GM12875 (cell line): Measurements from ENCODE around the gene PRTG.

Experiments
- H3K4me3 ChIP-seq: one replicate; pipeline ENCODE4 v1.5.1; 2011; ENCODE audit warnings: low read depth, low read length, control low read depth
- TF ChIP-seq, protein P1 (sequence below): IDR thresholded peaks from 2 replicates; pipeline ENCODE4 v1.5.1; 2011; ENCODE audit warnings: low read depth, mild to moderate bottlenecking, control low read depth, inconsistent platforms, low read length, moderate library complexity, borderline replicate concordance; ENCODE audit not compliant: insufficient read depth

The PRTG gene

DNA sequence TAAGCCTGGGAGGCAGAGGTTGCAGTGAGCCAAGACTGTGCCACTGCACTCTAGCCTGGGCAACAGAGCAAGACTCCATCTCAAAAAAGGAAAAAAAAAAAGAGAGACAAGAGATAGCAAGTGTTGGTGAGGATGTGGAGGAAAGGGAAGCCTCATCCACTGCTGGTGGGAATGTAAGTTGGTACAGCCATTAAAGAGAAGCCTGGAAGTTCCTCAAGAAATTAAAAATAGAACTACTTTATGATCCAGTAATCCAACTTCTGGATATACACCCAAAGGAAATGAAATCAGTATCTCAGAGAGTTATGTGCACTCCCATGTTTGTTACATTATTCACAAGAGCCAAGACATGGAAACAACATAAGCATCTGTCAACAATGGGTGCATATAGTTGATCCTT, 169.7 kb downstream of the PRTG start:
- TF ChIP-seq, protein P1, sequence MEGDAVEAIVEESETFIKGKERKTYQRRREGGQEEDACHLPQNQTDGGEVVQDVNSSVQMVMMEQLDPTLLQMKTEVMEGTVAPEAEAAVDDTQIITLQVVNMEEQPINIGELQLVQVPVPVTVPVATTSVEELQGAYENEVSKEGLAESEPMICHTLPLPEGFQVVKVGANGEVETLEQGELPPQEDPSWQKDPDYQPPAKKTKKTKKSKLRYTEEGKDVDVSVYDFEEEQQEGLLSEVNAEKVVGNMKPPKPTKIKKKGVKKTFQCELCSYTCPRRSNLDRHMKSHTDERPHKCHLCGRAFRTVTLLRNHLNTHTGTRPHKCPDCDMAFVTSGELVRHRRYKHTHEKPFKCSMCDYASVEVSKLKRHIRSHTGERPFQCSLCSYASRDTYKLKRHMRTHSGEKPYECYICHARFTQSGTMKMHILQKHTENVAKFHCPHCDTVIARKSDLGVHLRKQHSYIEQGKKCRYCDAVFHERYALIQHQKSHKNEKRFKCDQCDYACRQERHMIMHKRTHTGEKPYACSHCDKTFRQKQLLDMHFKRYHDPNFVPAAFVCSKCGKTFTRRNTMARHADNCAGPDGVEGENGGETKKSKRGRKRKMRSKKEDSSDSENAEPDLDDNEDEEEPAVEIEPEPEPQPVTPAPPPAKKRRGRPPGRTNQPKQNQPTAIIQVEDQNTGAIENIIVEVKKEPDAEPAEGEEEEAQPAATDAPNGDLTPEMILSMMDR, result no peak
- no peak overlapping the region for H3K4me3 ChIP-seq

DNA sequence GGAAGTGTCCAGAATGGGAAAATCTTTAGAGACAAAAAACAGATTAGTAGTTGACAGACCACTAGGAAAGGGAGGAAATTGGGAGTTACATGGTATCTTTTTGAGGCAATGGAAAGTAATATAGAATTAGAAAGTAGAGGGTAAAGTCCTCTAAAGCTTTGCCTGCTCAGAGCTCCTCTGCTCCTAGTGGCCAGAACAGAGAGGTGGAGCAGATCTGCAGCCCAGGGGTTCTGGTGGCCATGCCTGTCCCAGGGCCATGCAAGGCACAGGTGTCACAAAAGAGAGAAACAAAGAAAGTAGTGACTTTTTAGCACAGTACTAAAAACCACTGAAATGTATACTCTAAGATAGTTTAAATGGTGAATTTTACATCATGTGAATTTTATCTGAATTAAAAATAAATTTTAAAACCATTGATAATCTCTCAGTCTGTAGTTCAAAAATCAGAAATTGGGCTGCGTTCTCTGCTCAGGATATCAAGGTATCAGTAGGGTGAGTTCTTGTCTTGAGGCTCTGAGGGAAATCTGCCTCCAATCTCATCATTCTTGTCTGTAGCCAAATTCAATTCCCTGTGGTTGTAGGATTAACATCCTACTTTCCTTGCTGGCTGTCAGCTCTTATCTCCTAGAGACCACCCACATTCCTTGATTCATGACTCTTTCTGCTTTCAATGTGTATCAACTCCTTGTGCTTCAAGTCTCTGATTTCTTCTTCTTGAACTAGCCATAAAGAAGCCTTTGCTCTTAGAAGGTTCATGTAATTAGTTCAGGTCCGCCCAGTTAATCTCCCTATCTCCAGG, 178.4 kb downstream of the PRTG start:
- TF ChIP-seq, protein P1, result no peak
- H3K4me3 ChIP-seq, result no peak overlapping the region

DNA sequence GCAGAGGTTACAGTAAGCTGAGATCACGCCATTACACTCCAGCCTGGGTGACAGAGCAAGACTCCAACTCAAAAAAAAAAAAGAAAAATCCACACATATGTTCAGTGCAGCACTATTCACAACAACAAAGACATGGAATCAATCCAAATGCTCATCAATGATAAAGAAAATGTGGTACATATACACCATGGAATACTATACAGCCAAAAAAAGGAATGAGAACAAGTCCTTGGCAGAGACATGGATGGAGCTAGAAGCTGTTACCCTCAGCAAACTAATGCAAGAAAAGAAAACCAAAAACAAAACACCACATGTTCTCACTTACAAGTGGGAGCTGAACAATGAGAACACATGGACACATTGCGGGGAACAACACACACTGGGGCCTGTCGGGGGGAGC, 180.4 kb downstream of the PRTG start:
- H3K4me3 ChIP-seq, result no peak overlapping the region
- TF ChIP-seq, protein P1, result no peak
